Loucy (cell line): ENCODE measurements around the gene DIO3.

ENCODE experiments used
- CTCF ChIP-seq: fragments of 200-600 bp; sonication (generic); conservative IDR thresholded peaks from 2 replicates; pipeline ENCODE4 v1.5.1; 2014; ENCODE audit warnings: mild to moderate bottlenecking, antibody characterized with exemption, low read length
- EZH2phosphoT487 ChIP-seq: fragments of 200-600 bp; IDR thresholded peaks from 2 replicates; pipeline ENCODE4 v1.6.1; 2018; ENCODE audit warnings: antibody characterized with exemption, mild to moderate bottlenecking, moderate library complexity, borderline replicate concordance

GRCh38 chr14:101546706-101547105, 14.6 kb upstream of the DIO3 start:
- TF ChIP-seq CTCF (no peak), EZH2phosphoT487 (no peak)
